ENCODE results near the gene SOX30. TPM values are rescaled to one million over a fixed set of nuclear protein-coding genes. Genes with fewer than 3 reads are reported as not detected.

Gene SOX30
- total RNA-seq, 2 donors from 2014 or later = 0.44 TPM; not detected in 1

- H3K36me3 Mint-ChIP-seq (ENCODE audit: low read depth) = no peaks in the 10 kb centered on the region
- peak overlapping the region; percentile 62 for H3K4me3 Mint-ChIP-seq
- H3K4me1 Mint-ChIP-seq = peaks cover 53% of the 10 kb centered on the region
These were observed 57.4 kb downstream of the SOX30 start for GRCh38 chr5:157594675-157595459.

GRCh38 chr5:157594257-157594656 is 58.0 kb downstream of the SOX30 start:
- no peak for DNase-seq
- no peaks in the 10 kb centered on the region for H3K9me3 ChIP-seq (ENCODE audit: control insufficient read depth, low read length, poor library complexity, severe bottlenecking)
- Mint-ChIP-seq H3K4me3 (no peak overlapping the region), H3K36me3 (ENCODE audit: low read depth) (no peaks in the 10 kb centered on the region), H3K4me1 (peaks cover 54% of the 10 kb centered on the region), H3K27ac (no peak overlapping the region), H3K27me3 (no peaks in the 10 kb centered on the region)
- no peak for ATAC-seq

More at GRCh38 chr5:157594675-157595459, 57.4 kb downstream of the SOX30 start:
- DNase-seq (no peak), ATAC-seq (no peak)
- H3K9me3 ChIP-seq (ENCODE audit: control insufficient read depth, low read length, poor library complexity, severe bottlenecking) = no peaks in the 10 kb centered on the region
- Mint-ChIP-seq H3K27me3 (no peaks in the 10 kb centered on the region), H3K27ac (peak overlapping the region; percentile 72)

GRCh38 chr5:157593052-157593757 is 59.0 kb downstream of the SOX30 start:
- ATAC-seq = no peak

GRCh38 chr5:157592594-157592993 is 59.6 kb downstream of the SOX30 start:
- no peak for DNase-seq
- Mint-ChIP-seq H3K27me3 (no peaks in the 10 kb centered on the region), H3K4me3 (peak overlapping the region; percentile 64), H3K27ac (peak overlapping the region; percentile 83), H3K36me3 (ENCODE audit: low read depth) (no peaks in the 10 kb centered on the region), H3K4me1 (peaks cover 53% of the 10 kb centered on the region)
- H3K9me3 ChIP-seq (ENCODE audit: control insufficient read depth, low read length, poor library complexity, severe bottlenecking) = no peaks in the 10 kb centered on the region
- peak; percentile 45 for ATAC-seq

More at GRCh38 chr5:157593052-157593757, 59.0 kb downstream of the SOX30 start:
- H3K36me3 Mint-ChIP-seq (ENCODE audit: low read depth) = no peaks in the 10 kb centered on the region
- H3K9me3 ChIP-seq (ENCODE audit: control insufficient read depth, low read length, poor library complexity, severe bottlenecking) = no peaks in the 10 kb centered on the region
- no peak for DNase-seq
- H3K4me1 Mint-ChIP-seq = peaks cover 53% of the 10 kb centered on the region
- no peaks in the 10 kb centered on the region for H3K27me3 Mint-ChIP-seq
- H3K4me3 Mint-ChIP-seq = peak overlapping the region; percentile 64
- peak overlapping the region; percentile 83 for H3K27ac Mint-ChIP-seq

GRCh38 chr5:157590478-157590877 is 61.8 kb downstream of the SOX30 start:
- H3K4me1 Mint-ChIP-seq = peaks cover 36% of the 10 kb centered on the region
- no peak overlapping the region for H3K27ac Mint-ChIP-seq
- DNase-seq = no peak
- ATAC-seq = no peak
- no peaks in the 10 kb centered on the region for H3K27me3 Mint-ChIP-seq
- no peaks in the 10 kb centered on the region for H3K36me3 Mint-ChIP-seq (ENCODE audit: low read depth)
- no peaks in the 10 kb centered on the region for H3K9me3 ChIP-seq (ENCODE audit: control insufficient read depth, low read length, poor library complexity, severe bottlenecking)
- H3K4me3 Mint-ChIP-seq = no peak overlapping the region

GRCh38 chr5:157584628-157585027 is 67.6 kb downstream of the SOX30 start:
- ATAC-seq = no peak
- H3K36me3 Mint-ChIP-seq (ENCODE audit: low read depth) = no peaks in the 10 kb centered on the region
- no peak overlapping the region for H3K27ac Mint-ChIP-seq
- DNase-seq = no peak
- H3K4me3 Mint-ChIP-seq = no peak overlapping the region
- no peaks in the 10 kb centered on the region for H3K27me3 Mint-ChIP-seq
- peaks cover 25% of the 10 kb centered on the region for H3K4me1 Mint-ChIP-seq
- no peaks in the 10 kb centered on the region for H3K9me3 ChIP-seq (ENCODE audit: control insufficient read depth, low read length, poor library complexity, severe bottlenecking)

- H3K4me3 Mint-ChIP-seq = peak overlapping the region; percentile 53
- no peaks in the 10 kb centered on the region for H3K27me3 Mint-ChIP-seq
- H3K27ac Mint-ChIP-seq = peak overlapping the region; percentile 51
- no peaks in the 10 kb centered on the region for H3K9me3 ChIP-seq (ENCODE audit: control insufficient read depth, low read length, poor library complexity, severe bottlenecking)
- H3K36me3 Mint-ChIP-seq (ENCODE audit: low read depth) = no peaks in the 10 kb centered on the region
- DNase-seq (no peak), ATAC-seq (peak; percentile 79)
- H3K4me1 Mint-ChIP-seq = peaks cover 33% of the 10 kb centered on the region
These were observed 69.3 kb downstream of the SOX30 start for GRCh38 chr5:157582731-157583620.

GRCh38 chr5:157581901-157582300 is 70.3 kb downstream of the SOX30 start:
- Mint-ChIP-seq H3K4me3 (no peak overlapping the region), H3K36me3 (ENCODE audit: low read depth) (no peaks in the 10 kb centered on the region), H3K27ac (no peak overlapping the region), H3K27me3 (no peaks in the 10 kb centered on the region), H3K4me1 (peaks cover 34% of the 10 kb centered on the region)
- H3K9me3 ChIP-seq (ENCODE audit: control insufficient read depth, low read length, poor library complexity, severe bottlenecking) = no peaks in the 10 kb centered on the region
- DNase-seq = no peak
- no peak for ATAC-seq

- Mint-ChIP-seq H3K36me3 (ENCODE audit: low read depth) (peaks cover 9% of the 10 kb centered on the region), H3K4me1 (peaks cover 48% of the 10 kb centered on the region), H3K27ac (peak overlapping the region; percentile 49), H3K4me3 (no peak overlapping the region), H3K27me3 (no peaks in the 10 kb centered on the region)
- H3K9me3 ChIP-seq (ENCODE audit: control insufficient read depth, low read length, poor library complexity, severe bottlenecking) = no peaks in the 10 kb centered on the region
- ATAC-seq = no peak
- DNase-seq = no peak
These were observed 74.0 kb downstream of the SOX30 start for GRCh38 chr5:157578079-157578780.

- peaks cover 43% of the 10 kb centered on the region for H3K4me1 Mint-ChIP-seq
- DNase-seq (no peak), ATAC-seq (no peak)
- H3K27me3 Mint-ChIP-seq = no peaks in the 10 kb centered on the region
- peak overlapping the region; percentile 100 for H3K4me3 Mint-ChIP-seq
- no peaks in the 10 kb centered on the region for H3K9me3 ChIP-seq (ENCODE audit: control insufficient read depth, low read length, poor library complexity, severe bottlenecking)
- H3K36me3 Mint-ChIP-seq (ENCODE audit: low read depth) = peaks cover 9% of the 10 kb centered on the region
- H3K27ac Mint-ChIP-seq = peak overlapping the region; percentile 45
These were observed 75.6 kb downstream of the SOX30 start for GRCh38 chr5:157576678-157577077.

All from T-helper 17 cell (primary cell).